AG04449 (cell line): ENCODE measurements around the gene CPA3.

Experiments
- CTCF ChIA-PET: fragments of 350-600 bp; formaldehyde crosslinking; extraction: SDS; loops from one replicate; lab custom pipeline; 2021; ENCODE audit warnings: antibody characterized with exemption; lab: Yijun Ruan, JAX
- POLR2A ChIA-PET: fragments of 400-600, 350-600 bp; formaldehyde crosslinking; extraction: SDS; loops from one replicate; lab custom pipeline; 2020; ENCODE audit warnings: antibody characterized with exemption, inconsistent platforms; lab: Yijun Ruan, JAX
- DNase-seq: peaks from one replicate; pipeline ENCODE4 v3.0.0-alpha.2; 2010; ENCODE audit warnings: low read depth, low spot score
- H3K4me3 ChIP-seq: 2 replicates; pipeline ENCODE4 v1.5.1; 2011; ENCODE audit warnings: low read depth, mild to moderate bottlenecking, control low read depth, low read length
- TF ChIP-seq, protein P1 (sequence below): IDR thresholded peaks from one replicate; pipeline ENCODE4 v1.5.1; 2011; ENCODE audit warnings: mild to moderate bottlenecking, moderate library complexity, low read length, control low read depth, inconsistent platforms; ENCODE audit not compliant: insufficient read depth; ENCODE audit errors: missing control alignments

The CPA3 gene

DNA sequence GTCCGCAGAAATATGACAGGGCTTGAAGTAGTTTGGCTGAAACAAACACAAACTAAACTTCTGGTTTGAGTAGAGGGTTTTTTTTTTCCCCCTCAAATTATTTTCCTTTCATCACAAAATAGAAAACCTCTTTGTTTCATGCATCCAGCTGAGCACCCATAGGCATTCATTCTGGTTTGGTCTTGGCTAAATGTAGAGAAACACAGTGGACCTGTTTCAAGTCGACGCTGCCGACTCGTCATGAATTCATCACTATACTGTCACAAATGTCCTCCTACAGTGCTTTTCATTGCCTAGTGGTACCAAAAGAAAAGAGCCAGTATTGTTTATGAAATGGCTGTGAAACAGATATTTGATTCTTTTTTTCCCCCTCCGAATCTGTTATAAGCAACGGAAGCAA lies 73.8 kb downstream of the CPA3 start:
- H3K4me3 ChIP-seq, result no peak overlapping the region
- ChIA-PET CTCF (no interaction called here), POLR2A (no interaction called here)
- no peak for DNase-seq
- TF ChIP-seq, protein P1, sequence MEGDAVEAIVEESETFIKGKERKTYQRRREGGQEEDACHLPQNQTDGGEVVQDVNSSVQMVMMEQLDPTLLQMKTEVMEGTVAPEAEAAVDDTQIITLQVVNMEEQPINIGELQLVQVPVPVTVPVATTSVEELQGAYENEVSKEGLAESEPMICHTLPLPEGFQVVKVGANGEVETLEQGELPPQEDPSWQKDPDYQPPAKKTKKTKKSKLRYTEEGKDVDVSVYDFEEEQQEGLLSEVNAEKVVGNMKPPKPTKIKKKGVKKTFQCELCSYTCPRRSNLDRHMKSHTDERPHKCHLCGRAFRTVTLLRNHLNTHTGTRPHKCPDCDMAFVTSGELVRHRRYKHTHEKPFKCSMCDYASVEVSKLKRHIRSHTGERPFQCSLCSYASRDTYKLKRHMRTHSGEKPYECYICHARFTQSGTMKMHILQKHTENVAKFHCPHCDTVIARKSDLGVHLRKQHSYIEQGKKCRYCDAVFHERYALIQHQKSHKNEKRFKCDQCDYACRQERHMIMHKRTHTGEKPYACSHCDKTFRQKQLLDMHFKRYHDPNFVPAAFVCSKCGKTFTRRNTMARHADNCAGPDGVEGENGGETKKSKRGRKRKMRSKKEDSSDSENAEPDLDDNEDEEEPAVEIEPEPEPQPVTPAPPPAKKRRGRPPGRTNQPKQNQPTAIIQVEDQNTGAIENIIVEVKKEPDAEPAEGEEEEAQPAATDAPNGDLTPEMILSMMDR, result no peak

DNA sequence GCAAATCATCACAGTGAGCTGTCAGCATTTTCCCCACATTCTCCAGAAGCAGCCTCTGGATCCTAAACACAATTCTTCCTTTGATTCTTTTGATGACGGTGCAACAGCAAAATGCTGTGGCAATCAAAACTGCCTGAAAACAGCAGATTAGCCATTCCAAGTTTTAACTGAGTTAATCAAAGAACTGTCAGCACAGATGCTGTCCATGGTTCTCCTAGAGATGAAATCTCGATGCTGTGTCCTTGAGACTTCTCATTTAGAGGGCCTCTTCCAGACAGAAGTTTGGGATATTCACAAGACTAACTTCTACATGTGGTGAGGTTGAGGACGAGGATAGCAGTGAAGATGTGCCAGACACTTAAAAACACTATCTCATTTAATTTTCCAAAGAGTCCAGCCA lies 75.9 kb downstream of the CPA3 start:
- ChIA-PET POLR2A (no interaction called here), CTCF (interaction anchor here (0.9 to 13.1 kb wide), 6 partner anchors 8 to 563 kb away, joined by 3 to 614 read pairs (median 40); partner anchors contain the start of gene CPA3)
- no peak overlapping the region for H3K4me3 ChIP-seq
- DNase-seq, result no peak
- TF ChIP-seq, protein P1, result no peak

DNA sequence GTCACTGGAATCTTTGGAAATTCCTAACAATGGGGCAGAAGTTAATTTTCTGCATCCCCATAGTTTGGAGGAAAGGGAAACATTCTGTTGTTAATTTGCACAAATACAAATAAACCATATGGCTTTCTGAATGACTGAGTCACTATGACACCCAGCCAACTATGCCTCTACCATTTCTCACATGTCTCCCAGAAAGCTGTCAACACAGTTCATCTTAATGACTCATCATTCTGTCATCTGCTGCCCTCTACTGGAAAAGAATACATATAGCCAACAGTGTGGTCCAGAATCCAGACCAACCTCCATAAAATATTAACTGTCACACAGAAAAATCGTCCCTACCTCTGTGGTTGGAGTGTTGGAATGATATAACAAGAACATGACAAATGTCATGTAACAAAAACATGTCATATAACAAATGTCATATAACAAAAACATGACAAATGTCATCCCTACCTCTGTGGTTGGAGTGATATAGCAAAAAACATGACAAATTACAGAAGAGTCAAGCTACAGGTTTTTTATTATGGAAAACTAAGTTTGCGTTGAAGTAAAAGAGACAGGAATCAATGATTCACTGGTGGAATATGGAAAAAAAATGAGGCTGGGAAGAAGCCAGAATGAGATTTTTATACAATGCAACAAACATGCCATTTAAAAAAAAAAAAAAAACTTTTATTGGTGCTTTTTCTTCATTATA lies 78.6 kb downstream of the CPA3 start:
- TF ChIP-seq, protein P1, result peak; percentile 50
- ChIA-PET CTCF (interaction anchor here (0.6 to 13.1 kb wide), 15 partner anchors 9 to 828 kb away, joined by 3 to 614 read pairs (median 3); partner anchors contain the start of gene CPA3), POLR2A (interaction anchor here (0.6 kb wide), 1 partner anchor 79 kb away, joined by 3 read pairs; the partner anchor contains the start of gene CPA3)
- DNase-seq, result peak; percentile 69
- H3K4me3 ChIP-seq, result no peak overlapping the region

DNA sequence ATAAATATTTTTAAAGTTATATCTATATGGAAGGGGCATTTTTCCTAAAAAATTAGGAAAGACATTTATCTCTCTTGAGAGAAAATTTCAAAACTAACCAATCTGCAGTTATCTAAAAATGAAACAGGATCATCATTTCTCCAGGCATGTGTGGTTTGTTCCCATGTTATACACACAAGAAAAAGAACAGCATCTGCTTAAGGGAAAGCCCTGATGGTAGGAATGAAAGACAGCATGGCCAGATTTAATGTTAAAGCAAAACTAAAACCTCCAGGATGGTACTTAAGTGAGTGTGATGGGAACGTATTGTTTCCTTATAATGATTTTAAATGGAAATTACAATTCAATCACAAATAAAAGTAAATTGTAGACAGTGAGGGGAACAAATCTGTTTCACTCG lies 80.0 kb downstream of the CPA3 start:
- TF ChIP-seq, protein P1, result no peak
- CTCF ChIA-PET, result interaction anchor here (1.1 to 13.1 kb wide), 9 partner anchors 9 to 567 kb away, joined by 3 to 614 read pairs (median 10); partner anchors contain the start of gene CPA3
- H3K4me3 ChIP-seq, result no peak overlapping the region
- POLR2A ChIA-PET, result no interaction called here
- no peak for DNase-seq
